Epidermal melanocyte (primary cell): ENCODE data around the gene PLEKHG1.

Source experiments
- DNase-seq: peaks from one replicate; pipeline ENCODE4 v3.0.0; 2011; ENCODE audit warnings: low spot score; ENCODE audit not compliant: insufficient read length

PLEKHG1 gene

DNA sequence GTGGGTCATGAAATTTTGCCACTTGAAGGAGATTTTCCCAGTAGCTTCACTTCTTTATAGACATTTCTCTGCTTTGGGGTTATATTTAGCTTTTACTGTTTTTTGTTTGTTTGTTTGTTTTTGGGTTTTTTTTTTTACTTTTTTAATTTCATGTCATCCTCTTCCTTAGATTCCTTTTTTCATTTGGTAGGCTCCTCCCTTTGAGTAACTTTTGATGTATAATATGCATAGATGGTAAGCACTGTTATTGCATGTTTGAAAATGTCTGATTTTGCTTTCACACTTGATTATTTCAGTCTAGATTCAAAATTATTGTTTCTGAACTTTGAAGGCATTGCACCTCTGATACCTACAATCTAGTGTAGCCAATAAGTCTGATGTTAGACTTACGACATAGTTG is 37.6 kb downstream of the PLEKHG1 start:
- no peak for DNase-seq

DNA sequence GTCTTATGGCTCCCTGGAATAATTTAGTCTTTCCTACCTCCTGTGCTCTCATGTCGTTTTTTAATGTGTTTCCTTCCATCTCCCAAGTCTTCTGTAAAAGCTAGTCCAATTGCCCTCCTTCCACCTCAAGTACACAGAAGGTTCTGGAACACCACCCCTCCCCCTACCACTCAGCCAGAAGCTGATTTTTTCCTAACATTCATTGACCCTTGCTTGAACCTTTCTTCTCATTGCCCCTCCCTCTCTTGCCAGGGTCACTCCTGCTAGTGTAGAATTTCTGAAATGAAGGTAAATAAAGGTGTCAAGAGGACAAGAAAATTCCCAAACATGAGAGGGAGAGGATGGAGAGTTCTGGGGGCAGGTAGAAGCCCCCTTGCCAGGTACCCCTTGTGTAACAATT is 38.6 kb downstream of the PLEKHG1 start:
- DNase-seq = no peak

- DNase-seq = no peak
Observed at GRCh38 chr6:150638765-150639164, 39.1 kb downstream of the PLEKHG1 start.

DNA sequence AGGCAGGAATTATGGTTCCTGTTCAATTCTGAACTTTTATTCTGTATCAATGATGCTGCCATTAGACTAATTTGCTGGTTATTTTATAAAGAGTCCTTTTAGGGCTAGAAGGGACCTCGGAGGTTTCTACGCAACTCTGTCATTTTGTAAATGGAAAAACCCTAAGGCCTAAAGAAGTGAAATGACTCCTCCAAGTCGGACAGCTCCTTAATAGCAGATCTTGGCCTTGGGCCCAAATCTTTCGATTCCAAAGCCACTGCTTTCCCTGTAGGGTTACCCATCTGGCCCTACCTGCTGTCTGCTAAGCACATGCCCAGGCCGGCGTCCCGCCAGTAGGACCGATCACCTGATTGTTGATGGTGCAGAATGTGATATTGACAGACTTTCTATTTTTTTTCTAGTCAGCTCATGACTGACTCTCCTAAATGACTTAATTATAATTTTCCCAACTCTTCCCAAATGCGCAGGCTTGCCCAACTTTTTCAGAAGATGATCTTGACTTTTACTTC is 40.2 kb downstream of the PLEKHG1 start:
- DNase-seq = no peak

DNA sequence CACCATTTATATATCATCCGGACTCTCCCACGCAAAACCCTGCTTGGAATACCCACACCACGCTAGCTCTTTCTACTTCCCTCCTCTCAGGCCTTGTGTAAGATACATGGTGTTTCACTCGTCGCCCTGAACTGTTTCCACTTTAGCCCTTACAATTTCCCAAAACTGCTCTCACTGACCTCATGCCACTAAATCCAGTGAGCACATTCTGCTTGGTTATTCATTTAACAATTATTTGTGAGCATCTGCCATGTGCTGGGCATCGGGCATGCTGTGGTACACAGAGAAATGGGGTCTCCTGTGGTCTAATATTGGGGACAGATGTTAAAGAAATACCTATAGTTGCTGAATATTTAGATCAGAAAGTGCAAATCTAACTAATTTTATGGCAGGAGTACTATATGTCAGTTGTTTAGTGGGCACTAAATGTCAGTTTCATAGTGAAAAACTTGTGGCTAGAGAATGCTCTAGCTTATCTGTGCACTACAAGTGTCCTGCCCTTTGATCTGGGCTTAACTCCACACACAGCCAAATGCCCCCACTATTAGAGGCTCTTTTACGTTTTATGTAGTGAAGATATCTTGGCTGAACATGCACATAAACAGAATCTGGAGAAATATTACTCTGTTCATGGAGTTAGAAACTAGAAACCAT is 41.0 kb downstream of the PLEKHG1 start:
- DNase-seq = no peak

DNA sequence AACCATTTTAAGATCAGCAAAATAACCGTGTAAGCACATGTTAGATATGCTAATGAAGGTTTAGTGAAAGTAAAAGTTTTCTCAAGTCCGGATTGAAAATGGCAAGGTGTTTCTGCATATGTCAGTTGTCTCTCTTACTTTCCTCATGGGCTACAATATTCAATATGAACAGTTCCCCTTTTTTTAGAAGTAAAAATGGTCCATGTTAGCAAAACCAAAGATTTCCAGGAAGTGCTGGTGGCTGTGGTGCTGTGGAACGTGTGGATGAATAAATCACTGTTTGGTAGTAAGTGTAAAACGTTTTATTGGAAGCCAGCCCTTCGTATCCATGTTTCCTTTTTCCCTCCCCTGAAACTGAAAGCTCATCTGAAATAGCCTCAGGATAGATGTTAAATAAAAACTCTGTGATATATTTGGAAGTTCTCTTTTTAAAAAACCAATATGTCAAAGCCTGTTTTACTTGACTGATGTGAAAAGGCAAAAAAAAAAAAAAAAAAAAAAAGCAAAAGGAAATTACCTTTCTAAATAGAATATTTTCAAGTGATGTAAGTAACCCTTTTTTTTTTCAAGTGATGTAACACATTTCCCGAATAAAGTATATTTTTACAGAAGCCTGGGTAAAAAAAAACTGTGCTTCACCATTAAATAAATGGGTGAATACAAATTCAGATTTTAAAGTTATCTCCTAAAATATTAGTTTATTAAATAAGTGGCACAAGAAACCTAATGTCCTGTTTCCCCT is 41.9 kb downstream of the PLEKHG1 start:
- peak; percentile 75 for DNase-seq

DNA sequence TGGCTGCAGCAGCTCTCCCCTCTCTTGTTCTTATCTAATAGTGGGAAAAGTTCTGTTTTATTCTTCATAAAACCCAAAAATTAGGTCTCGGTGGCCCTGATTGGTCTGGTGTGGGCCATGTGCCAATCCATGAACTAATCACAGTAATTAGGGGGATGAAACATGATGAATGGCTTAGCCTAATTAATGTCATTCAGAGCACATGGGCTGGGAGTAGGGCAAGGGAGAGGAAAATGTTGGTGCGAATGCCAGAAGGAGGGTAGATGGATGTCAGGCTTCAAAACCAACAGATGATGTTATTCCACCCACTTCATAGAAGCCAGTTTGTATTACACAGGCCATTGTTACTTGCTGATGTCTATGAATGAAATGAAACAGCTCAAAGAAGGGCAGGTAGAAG is 46.5 kb downstream of the PLEKHG1 start:
- DNase-seq = no peak

DNA sequence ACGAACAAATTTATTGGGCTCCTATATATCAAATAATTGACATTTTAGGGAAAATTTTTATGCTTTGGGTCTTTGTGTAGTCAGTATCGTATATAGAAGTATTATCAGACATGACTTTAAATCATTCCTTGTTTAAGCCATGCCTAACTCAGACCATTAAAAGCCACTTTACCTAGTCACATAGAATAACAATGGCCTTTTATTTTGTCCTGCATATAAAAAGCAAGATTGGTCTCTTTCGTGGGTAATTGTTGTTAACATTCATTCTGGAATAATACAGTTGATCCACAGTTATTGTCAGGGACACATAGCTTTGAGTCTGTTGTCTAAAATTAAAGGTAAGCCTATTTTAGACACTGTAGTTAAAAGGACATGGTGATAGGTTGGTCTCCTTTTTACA is 47.4 kb downstream of the PLEKHG1 start:
- no peak for DNase-seq
